Gastroesophageal sphincter (tissue), 3 donors: ENCODE measurements around the gene PHAF1.

Experiments used
- EP300 ChIP-seq: sonication (generic); formaldehyde crosslinking; IDR thresholded peaks from one replicate; pipeline ENCODE4 v1.6.1; 2017; ENCODE audit warnings: antibody characterized with exemption, mild to moderate bottlenecking
- TF ChIP-seq, protein P1 (sequence below), 4 experiments: fragments of 200-600 bp in 2 of 4; fragments of 450-650 bp in 2 of 4; sonication (generic) in 1 of 4; IDR thresholded peaks; one replicate each; pipeline ENCODE4 v1.5.1; 2017 to 2019; ENCODE audit warnings: antibody characterized with exemption in 4 of 4, mild to moderate bottlenecking in 2 of 4, moderate library complexity in 2 of 4

- TF ChIP-seq, protein P1, sequence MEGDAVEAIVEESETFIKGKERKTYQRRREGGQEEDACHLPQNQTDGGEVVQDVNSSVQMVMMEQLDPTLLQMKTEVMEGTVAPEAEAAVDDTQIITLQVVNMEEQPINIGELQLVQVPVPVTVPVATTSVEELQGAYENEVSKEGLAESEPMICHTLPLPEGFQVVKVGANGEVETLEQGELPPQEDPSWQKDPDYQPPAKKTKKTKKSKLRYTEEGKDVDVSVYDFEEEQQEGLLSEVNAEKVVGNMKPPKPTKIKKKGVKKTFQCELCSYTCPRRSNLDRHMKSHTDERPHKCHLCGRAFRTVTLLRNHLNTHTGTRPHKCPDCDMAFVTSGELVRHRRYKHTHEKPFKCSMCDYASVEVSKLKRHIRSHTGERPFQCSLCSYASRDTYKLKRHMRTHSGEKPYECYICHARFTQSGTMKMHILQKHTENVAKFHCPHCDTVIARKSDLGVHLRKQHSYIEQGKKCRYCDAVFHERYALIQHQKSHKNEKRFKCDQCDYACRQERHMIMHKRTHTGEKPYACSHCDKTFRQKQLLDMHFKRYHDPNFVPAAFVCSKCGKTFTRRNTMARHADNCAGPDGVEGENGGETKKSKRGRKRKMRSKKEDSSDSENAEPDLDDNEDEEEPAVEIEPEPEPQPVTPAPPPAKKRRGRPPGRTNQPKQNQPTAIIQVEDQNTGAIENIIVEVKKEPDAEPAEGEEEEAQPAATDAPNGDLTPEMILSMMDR (IDR thresholded peaks at IDR 0.05) = no peak
- no peak for TF ChIP-seq EP300
These were observed 31.9 kb upstream of the PHAF1 start for GRCh38 chr16:67077871-67078270.
